ENCODE measurements around the gene BTBD2.
"Not testable (repeated sequence)": the region's sequence is repeated elsewhere in the genome, so short reads cannot be mapped to it uniquely, and the experiment has no call there.

Gene BTBD2

GRCh38 chr19:2039089-2039958 is 23.8 kb upstream of the BTBD2 start:
- DNase-seq: no peak

GRCh38 chr19:2038284-2039088 is 23.0 kb upstream of the BTBD2 start:
- DNase-seq: no peak

- DNase-seq: no peak
Measured at GRCh38 chr19:2037651-2038255, 22.2 kb upstream of the BTBD2 start.

- DNase-seq: no peak
Measured at GRCh38 chr19:2036424-2036823, 20.9 kb upstream of the BTBD2 start.

GRCh38 chr19:2035590-2035991 is 20.1 kb upstream of the BTBD2 start:
- DNase-seq: no peak

GRCh38 chr19:2034729-2035589 is 19.4 kb upstream of the BTBD2 start:
- peak; percentile 93 for DNase-seq

- not testable (repeated sequence) for DNase-seq
Measured at GRCh38 chr19:2034253-2034652, 18.7 kb upstream of the BTBD2 start.

GRCh38 chr19:2033825-2034159 is 18.3 kb upstream of the BTBD2 start:
- DNase-seq: no peak

- DNase-seq: no peak
Measured at GRCh38 chr19:2033115-2033824, 17.8 kb upstream of the BTBD2 start.

- peak; percentile 92 for DNase-seq
Measured at GRCh38 chr19:2032296-2032941, 16.9 kb upstream of the BTBD2 start.

GRCh38 chr19:2027361-2027760 is 11.8 kb upstream of the BTBD2 start:
- peak; percentile 66 for DNase-seq

GRCh38 chr19:2026770-2027169 is 11.3 kb upstream of the BTBD2 start:
- no peak for DNase-seq

GRCh38 chr19:2022289-2022688 is 6.8 kb upstream of the BTBD2 start:
- DNase-seq: no peak

- DNase-seq: no peak
Measured at GRCh38 chr19:2021453-2022140, 6.1 kb upstream of the BTBD2 start.

- DNase-seq: no peak
Measured at GRCh38 chr19:2018752-2019151, 3.2 kb upstream of the BTBD2 start.

- DNase-seq: peak; percentile 93
Measured at GRCh38 chr19:2016041-2016807, 710 bp upstream of the BTBD2 start.

- DNase-seq: peak; percentile 57
Measured at GRCh38 chr19:2014731-2015607, 545 bp downstream of the BTBD2 start.

GRCh38 chr19:2014131-2014571 is 1.4 kb downstream of the BTBD2 start:
- no peak for DNase-seq

GRCh38 chr19:2013683-2013961 is 1.9 kb downstream of the BTBD2 start:
- no peak for DNase-seq
